HS-27A (cell line): ENCODE results near the gene CPS1.
A peak's percentile ranks its signal among the peaks of the same experiment; 100 is the strongest.

Experiments used
- DNase-seq: peaks from one replicate; pipeline ENCODE4 v3.0.0-alpha.2; 2012; ENCODE audit warnings: low read depth, missing footprints

Gene CPS1

DNA sequence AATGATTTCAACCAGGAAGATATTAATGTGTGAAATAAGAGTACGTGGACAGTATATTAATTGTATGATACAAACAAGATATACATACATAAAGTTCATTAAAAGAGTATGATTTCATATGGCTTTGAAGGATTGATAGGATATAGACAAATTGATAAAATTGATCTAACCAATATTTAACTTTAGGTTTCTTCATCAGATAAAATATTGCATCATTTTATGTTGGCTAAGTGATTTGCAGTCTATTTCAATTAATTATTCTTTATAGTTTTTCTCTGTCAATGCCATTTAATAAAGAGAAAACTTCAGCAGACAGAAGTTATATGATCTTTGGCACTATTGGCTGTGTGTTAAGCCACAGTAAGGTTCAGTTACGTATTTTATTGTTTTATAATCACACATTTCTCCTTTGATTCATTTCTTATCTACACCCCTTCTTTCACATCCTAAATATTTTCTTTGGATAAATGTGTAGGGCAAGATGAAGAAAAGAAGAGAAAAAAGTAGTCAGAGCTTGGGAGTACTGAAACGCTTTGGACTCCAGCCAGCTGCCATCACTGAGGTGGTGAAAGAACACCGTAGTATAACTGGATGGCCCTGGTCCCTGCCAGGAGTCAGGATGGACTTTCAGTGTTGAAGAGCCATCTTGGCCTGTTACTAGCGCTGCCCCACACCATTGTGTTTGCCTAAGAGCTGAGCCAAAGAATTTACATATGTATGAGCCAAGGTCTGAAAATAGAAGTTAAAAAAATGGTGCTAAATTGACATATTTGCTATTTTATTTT lies 9.8 kb upstream of the CPS1 start:
- DNase-seq, result no peak

DNA sequence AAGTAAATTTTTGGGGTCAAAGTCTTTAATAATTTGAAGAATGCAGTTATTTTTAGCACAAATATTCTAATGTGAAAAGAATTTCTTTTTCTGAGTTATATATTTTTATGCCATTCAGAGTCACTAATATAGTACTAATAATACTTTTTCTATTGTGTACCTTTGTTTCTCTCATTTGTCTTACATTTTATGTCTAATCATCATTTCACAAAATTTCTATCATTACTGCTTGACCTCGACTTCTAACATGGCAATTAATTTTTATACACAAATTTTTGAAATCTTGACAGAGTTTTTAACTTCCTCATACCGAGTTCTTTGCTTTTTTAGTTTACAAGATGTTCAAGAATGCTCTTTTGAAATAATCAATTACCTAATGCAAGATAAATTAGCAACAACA lies 8.4 kb upstream of the CPS1 start:
- DNase-seq, result no peak

DNA sequence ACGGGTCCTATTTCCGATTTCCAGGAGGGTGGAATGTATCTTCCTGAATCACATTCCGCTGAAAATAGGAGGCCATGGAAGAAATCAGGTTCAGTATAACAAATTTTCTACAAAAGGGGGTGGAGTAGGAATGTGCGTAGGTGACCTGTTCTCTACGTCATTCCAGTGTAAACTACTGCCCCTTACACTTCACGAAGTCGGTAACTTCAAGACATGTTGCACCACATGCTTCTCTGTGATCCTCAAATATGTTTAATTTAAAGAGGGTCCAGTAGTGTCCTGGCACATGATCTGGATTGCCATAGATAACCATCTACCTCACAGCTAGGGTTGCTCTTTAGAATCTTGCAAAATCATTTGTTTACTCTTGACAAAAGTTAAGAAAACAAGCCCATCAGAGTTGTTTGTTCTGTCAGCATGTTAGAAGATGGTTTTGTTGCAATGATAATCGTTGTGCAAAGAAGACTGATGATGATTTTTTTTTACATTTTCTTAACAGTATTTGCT lies 7.5 kb upstream of the CPS1 start:
- no peak for DNase-seq

DNA sequence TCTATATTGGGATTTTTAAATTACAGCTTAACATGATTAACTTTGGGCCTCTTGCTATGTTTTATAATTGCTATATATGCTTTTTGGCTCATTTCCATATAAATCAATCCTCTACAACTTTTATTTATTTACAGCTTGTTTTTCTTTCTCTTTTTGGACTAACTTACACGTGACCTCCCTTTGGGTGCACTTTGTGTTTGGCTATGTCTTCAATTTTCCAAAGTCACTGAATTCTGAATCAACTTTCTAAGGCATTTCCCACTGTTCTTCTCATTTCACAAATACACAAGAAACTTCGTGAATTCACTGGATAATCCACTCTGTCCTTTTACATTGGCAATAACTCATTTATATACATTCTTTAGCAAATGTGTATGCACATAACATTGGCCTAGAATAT lies 5.4 kb upstream of the CPS1 start:
- DNase-seq, result no peak

DNA sequence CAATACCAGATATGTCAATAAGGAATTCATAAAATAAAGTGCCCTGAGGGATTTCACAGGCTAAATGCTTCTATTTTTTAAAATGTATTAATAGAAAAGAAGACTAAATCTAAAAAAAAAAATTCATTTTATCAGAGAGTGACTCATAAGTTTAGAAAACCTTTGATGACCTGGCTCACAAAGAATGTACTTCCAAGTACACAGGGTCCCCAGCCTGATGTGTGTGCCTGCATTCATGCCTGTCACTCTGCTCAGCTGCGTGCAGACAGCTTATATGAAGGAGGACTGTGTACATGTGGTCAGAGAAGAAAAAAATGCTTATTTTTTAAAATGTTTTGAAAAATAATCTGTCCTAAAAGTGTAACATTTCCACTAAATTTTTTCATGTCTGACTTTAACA lies 3.0 kb upstream of the CPS1 start:
- DNase-seq, result peak; percentile 31

DNA sequence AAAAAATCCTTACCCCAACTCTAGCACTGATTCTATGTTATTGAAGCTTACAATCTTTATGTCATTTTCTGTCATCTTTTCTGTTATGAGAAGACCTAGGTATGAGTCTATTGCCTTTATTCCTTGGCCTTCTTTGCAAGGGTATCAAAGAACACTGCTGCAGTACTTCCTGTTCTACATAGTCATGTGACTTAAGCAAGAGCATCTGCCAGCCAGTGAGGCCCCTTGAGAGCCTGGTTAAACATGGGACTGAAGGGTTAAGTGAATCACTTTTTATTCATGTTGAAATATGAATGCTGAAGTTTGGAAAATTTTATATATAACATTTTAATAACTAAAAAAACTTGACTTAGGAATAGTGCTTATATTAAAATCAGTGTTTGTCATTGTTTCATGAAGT lies 844 bp upstream of the CPS1 start:
- DNase-seq, result no peak

DNA sequence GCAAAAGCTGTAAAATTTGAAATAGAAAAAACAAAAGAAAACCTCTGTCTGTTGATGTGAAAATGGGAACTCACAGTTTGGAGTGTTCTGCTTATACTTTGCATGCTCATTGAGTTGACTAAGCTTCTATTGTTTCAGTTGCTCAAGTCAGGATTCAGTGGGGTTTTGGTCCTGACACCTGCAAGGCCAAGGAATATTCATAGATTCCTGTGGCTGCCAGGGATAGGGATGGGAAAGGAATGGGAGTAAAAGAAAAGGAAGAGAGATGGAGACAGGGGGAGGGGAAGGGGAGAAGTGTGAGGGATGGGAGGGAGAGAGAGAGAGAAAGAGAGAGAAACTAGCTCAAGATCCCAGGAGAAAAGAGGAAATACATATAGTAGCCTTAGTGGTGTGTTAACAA lies 1.3 kb downstream of the CPS1 start:
- DNase-seq, result no peak

DNA sequence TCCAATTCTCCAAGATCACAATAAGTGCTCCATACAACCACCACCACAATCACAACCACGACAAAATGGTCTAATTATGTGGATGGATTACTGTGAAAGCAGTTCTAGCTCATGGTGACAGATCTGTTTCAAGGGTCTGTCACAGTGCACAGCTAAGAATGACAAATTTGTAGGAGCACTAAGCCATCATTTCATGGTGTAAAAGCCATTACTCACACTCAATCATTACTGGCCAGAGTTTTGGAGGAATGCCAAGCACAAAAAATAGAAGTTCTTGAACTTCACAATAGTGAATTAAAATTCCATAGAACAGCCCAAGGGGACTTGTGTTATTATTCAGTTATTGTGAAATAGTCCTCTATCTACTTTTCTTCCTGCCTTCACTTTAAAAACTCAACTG lies 2.3 kb downstream of the CPS1 start:
- DNase-seq, result no peak

DNA sequence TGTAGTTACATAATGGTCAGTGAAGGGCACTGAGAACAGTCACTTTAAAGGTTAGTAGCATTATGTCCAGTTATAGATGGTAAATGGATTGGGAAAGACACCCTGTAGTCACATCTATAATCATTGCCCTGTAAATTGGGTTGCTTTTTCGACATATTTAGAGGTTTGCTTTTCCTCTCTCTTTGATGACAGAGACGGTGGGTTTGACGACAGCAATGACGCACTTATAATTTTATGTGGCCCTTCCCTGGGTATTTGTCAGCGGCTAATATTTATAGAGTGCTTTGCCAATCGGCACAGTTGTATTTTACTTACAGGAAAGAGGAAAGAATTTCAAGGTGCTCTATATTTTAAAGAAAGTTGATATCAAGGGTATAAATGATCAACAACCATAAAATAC lies 2.8 kb downstream of the CPS1 start:
- no peak for DNase-seq

DNA sequence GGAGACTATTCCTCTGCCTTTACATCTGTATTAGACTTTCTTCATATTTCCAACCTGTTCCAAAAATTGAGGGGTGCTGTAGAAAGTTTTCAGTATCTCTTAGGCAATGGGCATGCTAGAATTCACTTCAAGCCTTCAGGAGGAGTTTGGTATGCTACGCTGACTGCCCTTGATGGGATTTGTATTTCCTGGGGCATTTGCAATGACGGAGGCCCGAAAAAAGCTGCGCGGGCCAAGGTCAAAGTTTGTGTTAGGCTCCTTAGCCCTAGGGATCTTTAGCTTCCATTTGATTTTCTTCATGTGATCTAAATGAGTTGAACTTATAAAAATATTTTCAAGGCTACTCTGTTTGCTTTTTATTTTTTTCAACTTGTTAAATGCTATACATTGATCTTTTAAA lies 5.1 kb downstream of the CPS1 start:
- no peak for DNase-seq

DNA sequence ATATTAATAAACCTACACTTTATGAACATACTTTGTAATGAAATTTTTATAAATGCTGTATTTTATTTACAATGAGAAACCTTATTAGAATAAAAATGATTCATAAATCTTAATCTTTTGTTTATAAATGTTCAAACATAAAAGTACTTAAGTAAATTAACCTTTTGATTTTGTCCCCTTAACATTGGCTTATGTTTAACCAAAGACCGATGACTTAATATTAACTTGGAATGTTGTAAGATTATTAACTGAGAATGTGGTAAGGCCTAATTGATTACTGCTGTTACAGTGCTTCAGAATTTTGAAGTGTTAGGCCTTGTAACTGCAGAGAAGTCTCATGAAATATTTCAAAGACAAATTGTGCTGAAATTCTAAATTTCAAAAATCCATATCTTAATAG lies 5.7 kb downstream of the CPS1 start:
- no peak for DNase-seq

DNA sequence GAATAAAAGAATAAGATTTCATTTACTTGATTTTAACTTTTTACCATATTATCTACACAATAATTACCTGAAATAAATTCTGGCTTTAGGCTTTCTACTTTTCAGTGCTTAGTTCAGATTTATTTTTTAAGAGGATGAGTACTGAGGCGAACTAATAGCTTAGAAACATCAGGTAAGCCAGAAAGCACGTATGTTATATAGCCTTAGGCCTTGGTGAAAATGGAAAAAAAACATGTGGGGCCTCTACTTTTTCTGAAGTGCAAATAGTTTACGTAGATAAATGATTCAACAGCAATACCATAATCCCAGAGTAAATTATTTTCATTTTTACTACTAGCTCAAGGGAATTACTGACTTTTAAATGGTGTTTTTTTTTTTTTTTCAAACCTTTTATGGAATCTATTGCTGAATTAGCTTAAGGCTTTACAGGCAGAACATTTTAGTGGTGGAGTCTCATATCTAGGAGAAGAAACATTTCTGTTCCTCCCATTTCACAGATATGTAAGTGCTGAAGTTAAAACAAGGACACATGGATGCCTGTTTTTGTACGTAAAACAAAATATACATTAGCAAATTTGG lies 6.2 kb downstream of the CPS1 start:
- DNase-seq, result no peak

DNA sequence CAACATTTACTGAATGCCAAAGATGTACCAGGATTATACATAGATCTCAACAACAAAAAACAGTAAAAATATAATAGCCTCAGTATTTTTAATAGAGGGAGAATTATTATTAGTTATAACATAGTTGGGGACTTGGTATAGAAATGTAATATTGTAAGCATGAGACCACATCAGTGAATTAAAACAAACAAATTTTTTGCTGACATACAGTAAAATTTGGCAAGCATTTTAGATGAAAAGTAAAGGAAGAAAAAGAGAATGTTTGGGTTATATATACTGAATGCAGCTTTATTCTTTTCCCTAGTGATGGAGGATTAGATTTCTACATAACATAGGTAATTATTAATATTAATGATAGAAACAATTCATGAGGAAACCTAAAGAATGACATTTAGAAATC lies 10.9 kb downstream of the CPS1 start:
- DNase-seq, result no peak

DNA sequence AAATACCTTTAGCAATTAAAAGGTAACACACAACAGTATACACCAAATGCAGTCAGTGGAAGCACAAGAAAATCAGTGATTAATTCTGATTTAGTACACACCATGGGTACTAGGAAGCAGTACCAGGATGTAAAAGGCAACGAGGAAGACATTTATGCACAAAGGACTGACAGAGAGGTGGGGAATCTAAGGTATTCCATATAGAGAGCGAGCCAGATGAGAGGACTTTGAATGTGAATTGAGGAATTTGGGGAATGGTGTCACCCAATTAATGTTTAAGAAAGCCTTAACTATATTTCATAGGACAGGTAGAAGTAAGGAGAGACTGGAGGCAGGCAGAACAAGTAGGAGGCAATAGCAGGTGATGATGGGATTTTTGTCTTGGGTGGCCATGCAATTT lies 11.7 kb downstream of the CPS1 start:
- no peak for DNase-seq

DNA sequence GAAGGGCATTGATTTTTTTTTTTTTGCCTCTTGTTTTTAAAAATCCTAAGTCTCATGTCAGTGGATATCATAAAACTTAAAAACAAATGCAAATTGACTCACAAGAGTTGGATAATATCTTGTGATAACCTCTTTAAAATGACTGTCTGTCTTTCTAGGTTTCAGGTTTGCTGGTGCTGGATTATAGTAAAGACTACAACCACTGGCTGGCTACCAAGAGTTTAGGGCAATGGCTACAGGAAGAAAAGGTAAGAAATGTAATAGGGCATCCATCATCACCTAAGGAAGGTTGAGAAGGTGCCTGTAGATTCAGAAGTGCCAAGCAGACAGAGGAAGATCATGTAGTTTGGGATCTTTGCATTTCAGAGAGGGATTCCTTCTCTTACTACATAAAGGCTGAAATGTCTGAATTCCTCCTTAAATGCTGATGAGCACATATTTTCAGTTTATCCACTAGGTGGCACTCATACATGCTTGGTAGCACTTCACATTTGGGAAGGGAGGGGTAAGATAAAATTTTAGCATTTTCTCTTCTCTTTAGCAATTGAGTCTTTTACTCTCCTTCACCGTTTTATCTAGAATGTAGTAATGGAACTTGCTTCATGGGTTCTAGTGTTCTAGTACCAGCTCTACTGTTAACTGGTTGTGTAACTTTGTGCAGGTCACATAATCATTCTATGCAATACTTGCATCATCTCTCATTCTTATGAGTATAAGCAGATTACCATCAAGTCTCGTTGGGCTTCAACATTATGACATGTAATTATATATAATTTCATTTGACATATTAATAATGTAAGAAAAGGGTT lies 21.1 kb downstream of the CPS1 start:
- no peak for DNase-seq

DNA sequence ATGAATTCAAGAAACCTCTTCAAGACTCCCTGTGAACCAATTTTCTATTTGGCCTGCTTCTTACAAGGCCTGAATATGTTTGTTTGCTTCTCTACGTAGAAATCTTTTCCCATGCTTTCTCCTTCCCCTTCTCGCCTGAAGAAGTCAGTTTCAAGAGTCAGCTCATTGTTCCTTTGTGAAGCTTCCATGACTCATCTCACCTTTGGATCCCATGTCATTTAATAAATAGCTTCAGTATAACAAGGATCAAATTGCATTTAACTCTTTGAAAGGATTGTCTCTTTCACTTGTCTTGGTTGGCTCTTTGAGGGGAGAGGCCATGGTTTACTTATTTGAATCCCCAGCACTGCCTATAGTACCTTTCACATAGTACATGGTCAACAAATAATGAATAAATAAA lies 28.4 kb downstream of the CPS1 start:
- no peak for DNase-seq

DNA sequence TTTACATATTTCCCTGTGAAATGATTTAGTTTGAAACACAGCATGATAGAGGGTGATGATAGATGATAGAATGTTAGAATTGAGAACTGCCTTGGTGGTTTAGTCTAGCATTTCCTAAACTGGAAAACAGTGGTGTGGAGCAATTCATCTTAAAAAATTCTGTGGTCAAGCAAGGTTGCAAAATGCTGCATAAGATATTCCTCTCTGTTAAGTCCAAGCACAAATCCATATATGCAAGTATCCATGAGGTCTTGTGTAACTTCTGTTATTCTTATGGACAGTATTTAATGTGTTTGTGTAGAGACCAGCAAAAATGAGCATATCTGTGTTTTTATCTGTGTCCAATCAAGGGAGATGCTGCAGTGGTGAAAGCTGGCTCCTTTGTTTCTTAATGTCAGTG lies 30.0 kb downstream of the CPS1 start:
- no peak for DNase-seq

DNA sequence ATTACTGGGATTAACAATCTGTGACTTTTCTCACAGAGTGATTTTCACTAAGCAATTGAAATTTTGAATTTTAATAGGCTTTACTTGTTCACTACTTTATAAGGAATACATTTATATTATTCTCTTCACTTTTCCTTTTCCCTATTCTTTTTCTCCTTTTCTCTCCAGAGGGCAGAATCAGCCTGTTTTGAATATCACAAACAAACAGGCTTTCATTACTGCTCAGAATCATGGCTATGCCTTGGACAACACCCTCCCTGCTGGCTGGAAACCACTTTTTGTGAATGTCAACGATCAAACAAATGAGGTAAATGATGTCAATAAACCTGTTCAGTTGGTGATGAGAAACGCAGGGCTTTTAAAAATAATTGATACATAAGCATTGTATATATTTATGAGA lies 35.3 kb downstream of the CPS1 start:
- DNase-seq, result no peak

DNA sequence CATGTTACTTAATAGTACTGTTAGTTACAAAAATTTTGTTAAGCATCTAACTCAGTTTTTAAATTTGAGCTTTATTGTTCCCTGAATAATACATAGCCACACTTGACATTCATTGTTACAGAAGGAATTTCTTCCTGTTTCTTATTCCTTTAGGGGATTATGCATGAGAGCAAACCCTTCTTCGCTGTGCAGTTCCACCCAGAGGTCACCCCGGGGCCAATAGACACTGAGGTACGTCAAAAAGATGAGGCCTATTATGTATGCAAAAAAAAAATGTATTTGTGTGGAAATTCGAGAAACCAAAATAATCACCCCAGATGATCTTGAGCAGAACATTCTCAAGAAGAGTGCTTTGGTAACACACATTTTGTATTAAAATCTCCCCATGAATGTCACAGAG lies 36.3 kb downstream of the CPS1 start:
- DNase-seq, result no peak

DNA sequence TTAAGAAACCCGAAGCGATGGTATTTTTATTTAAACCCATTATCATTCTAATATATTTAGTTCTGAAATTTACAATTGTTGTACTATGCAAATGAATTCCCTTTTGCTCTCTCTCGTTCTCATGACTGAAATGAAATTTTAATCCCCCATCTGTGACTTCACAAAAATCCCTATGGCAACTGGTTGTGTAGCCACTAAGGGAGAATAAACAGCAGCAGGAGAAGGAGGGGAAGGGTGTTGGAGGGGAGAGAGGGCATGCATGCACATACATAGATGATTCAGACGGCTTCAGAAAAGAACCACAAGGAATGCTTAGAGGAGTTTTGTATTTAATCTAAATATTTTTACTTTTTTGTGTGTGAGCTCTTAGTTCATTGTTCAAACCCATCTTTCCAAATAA lies 36.8 kb downstream of the CPS1 start:
- no peak for DNase-seq

DNA sequence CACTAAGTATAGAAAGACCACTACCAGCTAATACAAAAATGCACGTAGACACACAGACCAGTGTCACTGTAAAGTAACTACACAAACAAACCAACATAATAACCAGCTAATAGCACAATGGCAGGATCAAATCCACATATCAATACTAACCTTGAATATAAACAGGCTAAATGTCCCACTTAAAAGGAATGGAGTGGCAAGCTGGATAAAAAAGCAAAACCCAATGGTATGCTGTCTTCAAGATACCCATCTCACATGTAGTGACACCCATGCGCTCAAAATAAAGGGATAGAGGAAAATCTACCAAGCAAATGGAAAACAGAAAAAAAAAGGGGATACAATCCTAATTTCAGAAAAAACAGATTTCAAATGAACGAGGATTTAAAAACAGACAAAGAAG lies 41.8 kb downstream of the CPS1 start:
- no peak for DNase-seq

DNA sequence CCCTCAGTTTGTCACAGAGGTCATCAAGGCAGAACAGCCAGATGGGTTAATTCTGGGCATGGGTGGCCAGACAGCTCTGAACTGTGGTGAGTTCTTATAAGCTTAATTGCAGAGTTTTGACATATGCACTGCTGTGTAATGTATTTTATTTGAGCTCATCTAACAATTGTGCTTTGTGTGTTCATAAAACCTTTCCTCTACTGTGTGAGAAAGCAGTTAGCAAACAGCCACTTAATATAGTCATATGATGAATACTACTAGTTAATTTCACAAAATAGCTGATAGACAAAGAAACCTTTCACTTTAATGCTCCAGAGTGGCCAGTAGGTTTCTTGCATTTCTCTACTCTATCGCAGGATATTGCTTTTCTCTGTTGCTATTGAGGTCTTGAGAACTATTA lies 43.1 kb downstream of the CPS1 start:
- no peak for DNase-seq

DNA sequence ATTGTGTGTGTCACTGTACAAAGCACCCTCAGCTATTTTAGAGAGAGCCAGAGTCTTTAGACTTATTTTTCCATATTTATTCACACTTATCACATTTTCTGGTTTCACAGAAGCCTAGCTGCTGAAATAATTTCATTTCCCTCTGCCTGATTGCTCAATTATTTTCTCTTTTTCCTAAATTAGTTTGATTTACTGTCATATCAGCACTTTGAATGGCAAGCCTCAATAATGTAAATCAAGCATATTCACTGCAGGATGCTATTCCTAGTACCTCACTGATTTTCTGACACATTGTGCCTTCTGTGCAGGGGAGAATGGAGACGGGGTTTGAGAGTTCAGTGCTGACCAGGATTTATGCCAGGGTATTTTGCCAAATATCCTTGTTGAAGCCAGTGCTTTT lies 48.3 kb downstream of the CPS1 start:
- DNase-seq, result no peak
